Stimulated activated CD8-positive, alpha-beta memory T cell treated with anti-CD3 and anti-CD28 coated beads, Interleukin-7, amount 100 ng/mL, for 4 hours (primary cell): ENCODE results near the gene SELENOO.

Experiments
- DNase-seq, 2 donors: peaks; one replicate each; pipeline ENCODE4 v3.0.0-alpha.2; 2020; ENCODE audit warnings: low read depth in 2 of 2

SELENOO gene

DNA sequence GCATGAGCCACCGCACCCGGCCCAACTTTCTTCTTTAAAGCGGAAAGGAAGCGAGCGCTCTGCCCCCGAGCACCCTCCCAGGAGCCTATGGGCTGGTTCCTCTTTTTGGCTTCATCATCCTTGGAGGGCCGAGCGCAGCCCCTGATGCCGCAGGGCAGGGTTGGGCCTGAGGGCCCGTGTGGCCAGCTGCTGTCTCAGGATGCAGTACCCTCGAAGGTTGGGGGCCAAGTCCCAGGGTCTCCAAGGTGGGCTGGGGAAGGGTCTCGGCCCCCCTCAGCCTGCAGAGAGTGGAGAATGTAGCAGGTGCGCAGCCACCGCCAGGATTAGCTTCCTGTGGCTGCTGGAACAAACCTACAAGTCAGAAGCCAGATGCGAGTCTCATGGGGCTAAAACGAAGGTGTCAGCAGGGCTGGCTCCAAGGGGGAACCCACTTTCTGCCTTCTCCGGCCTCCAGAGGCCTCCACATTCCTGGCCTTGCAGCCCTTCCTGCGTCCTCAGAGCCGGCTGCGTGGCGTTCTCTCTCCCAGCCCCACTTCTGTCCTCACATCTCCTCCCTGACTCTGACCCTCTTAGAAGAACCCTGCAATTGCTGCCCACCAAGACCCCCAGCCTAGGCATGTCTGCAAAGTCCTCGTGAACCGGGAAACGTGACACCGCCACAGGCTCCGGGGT is 27.4 kb upstream of the SELENOO start:
- no peak for DNase-seq

DNA sequence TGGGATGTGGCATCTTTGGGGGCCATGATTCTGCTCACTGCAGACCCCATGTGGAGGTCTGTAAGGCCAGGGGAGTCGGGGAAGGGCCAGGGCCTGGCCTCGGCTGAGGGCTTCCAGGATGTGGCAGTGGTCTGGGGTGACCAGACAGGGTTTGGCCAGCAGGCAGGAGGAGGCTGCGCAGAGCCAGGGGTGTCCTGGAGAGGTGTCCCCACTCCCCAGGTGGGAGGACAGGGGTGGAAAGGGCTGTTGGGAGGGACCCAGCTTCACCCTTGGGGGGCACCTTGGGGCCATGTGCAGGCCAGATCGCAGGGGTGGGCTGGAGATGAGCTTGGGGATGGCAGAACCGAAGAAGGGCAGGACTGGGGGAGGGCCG is 26.8 kb upstream of the SELENOO start:
- no peak for DNase-seq

DNA sequence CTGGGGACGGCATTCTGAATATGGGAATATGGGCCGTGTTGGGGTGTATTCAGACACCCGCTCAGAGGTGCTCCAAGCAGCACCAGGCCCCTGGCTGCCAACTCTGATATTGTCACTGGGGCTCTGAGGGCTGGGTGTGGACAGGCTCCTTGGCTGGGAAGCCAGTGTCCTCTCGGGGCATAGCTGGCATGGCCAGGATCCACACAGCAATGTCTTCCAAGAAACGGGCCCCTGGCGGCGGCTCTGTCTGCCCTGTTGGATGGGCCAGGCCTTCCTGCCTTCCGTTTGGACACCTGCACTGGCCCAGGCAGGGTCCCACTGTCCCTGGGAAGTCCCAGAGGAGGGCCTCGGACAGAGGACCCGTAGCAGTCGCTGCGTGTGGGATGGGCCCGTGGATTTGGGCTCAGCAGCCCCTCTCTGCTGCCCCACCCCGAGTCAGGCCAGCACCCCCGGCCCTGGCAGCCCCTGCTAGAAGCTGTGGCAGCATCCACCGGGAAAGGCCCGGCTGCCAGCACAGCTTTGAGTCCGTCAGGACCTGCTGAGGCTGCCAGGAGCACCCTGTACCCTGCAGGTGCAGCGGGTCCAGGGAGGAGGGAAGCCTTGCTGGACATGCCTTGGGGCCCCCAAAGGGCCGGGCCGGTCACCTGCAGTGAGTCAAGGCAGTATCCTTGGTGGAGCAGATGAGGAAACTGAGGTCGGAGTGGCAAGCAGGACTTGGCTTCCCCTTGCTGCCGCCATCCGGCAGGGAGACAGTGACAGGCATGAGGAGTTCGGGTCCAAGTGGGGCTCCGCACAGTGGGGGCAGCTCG is 26.2 kb upstream of the SELENOO start:
- DNase-seq = no peak

DNA sequence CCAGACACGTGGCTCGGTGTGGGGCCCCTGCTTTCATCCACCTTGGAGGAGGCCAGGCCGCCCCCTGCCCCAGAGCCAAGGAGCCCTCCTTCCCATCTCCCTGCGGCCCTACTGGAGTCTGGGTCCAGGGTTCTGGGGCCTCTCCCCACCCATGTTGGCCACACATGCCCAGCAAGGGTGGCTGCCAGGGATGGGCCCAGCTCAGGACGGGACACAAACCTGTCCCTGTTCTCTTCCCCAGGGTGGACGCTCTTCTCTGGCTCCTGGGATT is 25.7 kb upstream of the SELENOO start:
- no peak for DNase-seq

DNA sequence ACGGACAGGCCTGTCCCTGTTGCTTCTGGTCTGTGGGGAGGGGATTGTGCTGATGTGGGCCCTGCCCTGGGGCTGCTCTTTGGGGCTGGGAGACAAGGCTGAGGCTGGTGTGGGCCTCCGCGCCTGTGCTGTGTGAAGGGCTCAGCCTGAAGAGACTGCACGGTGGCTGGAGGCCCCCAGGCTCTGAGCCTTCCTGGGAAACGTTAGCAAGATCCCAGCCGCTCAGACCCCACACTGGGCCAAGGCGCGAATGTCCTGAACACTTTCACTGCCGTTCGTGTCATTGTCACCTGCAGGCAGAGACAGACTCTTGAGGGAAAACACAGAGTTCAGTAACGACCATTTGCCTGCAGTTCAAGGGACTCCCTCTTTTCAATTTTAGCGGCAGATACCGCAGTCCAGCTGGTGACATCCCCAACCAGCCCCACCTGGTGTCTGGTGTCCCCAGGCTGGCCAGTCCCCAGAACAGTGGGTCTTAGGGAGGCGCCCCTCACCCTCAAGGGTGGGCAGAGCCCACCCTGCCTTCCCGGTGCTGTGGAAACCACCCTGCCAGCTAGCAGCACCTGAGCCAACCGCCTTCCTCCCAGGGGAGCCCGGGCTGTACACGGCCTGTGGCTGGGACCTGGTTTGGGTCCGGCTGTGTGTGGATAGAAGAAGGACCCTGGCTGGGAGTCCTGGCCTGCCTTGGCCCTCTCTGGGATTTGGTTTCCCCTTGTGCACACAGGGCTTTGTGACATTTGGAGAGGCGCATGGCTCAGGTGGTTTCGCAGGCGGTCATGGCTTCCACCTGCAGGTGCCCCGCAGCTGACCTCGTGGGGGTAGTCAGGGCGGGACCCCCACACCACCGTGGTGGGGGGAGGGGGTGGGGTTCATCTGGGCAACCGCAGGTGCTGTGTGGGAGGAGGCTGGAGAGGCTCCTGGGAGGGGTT is 24.6 kb upstream of the SELENOO start:
- no peak for DNase-seq

DNA sequence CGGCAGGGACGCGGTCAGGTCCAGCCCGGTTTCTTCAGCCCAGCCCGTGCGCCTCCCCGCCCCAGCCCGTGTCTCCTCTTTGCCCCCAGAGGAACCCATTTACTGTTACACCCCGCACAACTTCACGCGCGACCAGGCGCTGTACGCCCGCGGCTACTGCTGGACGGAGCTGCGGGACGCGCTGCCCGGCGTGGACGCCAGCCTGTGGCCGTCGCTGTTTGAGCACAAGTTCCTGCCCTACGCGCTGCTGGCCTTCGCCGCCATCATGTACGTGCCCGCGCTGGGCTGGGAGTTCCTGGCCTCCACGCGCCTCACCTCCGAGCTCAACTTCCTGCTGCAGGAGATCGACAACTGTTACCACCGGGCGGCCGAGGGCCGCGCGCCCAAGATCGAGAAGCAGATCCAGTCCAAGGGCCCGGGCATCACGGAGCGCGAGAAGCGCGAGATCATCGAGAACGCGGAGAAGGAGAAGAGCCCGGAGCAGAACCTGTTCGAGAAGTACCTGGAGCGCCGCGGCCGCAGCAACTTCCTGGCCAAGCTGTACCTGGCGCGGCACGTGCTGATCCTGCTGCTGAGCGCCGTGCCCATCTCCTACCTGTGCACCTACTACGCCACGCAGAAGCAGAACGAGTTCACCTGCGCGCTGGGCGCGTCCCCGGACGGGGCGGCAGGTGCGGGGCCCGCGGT is 23.8 kb upstream of the SELENOO start:
- DNase-seq = no peak

DNA sequence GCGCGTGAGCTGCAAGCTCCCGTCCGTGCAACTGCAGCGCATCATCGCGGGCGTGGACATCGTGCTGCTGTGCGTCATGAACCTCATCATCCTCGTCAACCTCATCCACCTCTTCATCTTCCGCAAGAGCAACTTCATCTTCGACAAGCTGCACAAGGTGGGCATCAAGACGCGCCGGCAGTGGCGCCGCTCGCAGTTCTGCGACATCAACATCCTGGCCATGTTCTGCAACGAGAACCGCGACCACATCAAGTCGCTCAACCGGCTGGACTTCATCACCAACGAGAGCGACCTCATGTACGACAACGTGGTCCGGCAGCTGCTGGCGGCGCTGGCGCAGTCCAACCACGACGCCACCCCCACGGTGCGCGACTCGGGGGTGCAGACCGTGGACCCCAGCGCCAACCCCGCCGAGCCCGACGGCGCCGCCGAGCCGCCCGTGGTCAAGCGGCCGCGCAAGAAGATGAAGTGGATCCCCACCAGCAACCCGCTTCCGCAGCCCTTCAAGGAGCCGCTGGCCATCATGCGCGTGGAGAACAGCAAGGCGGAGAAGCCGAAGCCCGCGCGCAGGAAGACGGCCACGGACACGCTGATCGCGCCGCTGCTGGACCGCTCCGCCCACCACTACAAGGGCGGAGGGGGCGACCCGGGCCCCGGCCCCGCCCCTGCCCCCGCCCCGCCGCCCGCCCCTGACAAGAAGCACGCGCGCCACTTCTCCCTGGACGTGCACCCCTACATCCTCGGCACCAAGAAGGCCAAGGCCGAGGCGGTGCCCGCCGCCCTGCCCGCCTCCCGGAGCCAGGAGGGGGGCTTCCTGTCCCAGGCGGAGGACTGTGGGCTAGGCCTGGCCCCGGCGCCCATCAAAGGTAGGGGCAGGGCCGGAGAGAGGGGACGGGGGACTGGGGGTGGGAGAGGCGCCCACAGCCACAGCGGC is 23.0 kb upstream of the SELENOO start:
- DNase-seq = no peak

DNA sequence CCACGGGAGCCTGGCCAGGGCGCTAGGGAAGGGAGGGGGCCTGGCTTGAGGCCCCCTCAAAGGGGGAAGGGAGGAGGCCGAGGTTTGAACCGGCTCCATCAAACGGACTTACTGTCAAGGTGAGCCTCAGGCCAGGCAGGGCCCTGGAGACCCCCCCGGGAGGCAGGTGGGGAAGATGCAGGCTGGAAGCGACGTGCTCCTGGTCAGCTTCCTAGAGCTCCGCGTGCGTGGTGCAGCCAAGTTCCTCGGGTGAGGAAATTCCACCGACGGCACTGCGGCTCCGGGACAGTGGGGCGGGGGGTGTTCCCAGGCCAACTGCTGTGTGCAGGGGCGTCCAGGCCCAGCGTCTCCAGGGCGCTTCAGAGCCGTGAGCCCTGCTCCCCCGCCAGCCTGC is 22.3 kb upstream of the SELENOO start:
- no peak for DNase-seq

DNA sequence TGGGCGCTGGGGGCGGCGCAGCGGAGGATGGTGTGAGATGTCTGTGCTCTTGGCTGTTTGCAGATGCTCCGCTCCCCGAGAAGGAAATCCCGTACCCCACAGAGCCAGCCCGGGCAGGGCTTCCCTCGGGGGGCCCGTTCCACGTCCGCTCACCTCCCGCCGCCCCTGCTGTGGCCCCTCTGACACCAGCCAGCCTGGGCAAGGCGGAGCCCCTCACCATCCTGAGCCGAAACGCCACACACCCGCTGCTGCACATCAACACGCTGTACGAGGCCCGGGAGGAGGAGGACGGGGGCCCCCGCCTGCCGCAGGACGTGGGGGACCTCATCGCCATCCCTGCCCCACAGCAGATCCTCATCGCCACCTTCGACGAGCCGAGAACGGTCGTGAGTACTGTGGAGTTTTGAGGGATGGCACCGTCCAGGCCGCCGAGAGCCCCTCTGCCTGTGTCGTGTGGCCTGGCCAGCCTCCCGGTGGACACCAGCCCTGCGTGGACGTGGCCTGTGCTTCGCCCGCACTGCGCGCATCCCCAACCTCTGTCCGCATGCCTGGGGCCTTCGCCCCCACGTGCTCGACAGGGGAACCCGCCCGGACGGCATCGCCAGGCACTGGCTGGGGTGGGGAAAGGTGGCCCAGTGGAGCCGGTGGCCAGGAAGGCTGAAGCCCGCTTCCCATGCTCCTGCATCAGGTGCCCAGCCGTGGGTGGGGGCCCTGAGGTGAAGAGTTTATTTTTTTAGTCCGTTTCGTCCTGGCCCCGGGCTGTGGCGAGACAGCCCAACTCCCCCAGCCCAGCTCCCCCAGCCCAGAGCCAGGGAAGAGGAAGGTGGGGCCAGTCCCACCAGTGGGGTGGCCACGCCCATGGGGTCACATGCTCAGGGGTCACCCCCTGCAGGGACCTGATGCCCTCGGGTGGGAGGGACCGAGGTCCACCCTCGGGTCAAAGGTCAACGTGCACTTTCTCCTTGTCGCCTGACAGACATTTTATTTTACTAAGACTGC is 21.6 kb upstream of the SELENOO start:
- no peak for DNase-seq

DNA sequence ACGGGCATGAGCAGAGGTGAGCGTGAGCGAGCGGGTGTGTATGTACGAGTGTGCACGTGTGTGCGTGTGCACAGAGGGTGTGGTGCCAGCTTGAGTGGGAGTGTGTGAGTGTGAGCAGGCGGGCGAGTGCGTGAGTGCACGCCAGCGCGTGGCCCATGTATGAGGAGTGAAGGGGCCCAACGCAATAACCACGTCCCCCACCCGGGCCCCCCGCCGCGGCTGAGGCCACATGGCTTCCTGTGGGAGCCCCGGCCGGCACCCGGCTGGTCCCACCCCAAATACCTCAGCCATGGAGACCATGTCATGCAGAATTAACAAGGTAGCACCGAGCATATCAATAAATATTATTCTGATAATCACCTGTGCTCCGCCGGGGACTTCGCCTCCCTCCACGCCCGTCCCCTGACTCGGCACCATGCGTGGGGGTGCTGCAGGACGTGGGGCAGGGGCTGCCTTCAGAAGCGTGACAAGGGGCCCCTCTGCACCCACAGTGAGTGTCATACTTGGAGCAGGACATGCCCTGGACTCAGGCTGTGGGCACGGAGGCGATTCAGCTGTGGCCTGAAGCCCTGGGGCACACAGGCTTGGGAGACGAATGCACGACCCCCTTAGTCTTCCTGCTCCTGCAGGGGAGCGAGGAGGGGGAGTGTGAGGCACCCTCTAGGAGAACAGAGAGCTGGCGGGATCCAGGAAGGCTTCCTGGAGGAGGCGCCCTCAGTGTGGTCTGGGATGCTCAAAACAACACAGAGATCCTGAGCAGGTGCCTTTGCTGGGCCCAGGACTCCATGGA is 20.7 kb upstream of the SELENOO start:
- no peak for DNase-seq

DNA sequence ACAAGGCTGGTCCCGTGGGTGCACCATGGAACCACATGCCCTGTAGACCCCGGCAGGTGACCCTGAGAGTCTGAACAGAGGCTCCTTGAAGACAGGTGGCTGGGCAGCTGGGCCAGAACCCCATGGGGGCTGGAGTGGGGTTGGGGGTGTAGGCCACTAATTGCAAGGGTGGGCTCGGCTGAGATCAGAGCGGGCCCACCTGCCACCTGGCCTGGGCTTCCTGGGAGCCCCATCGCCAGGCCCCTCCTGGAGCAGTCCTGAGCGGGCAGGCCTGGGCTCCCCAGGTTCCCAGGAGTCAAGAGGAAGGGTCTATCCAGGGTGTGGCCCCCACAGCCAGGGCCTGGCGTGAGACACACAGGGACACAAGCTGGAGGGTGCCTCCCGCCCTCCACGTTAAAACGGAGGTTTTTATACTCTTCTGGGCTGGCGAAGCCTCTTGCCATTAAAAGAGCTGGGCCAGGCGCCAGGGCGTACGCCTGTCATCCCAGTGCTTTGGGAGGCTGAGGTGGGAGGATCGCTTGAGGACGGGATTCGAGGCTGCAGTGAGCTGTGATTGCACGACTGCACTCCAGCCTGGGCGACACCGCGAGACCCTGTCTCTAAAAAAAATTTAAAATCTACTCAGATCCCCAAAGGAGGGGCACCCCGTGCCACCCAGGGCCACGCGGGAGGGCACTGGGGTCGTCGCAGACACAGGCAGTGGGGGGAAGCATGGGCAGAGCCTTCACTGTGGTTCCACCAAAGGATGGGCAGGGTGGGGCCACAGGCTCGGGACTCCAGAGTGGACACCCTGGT is 19.9 kb upstream of the SELENOO start:
- DNase-seq = no peak

DNA sequence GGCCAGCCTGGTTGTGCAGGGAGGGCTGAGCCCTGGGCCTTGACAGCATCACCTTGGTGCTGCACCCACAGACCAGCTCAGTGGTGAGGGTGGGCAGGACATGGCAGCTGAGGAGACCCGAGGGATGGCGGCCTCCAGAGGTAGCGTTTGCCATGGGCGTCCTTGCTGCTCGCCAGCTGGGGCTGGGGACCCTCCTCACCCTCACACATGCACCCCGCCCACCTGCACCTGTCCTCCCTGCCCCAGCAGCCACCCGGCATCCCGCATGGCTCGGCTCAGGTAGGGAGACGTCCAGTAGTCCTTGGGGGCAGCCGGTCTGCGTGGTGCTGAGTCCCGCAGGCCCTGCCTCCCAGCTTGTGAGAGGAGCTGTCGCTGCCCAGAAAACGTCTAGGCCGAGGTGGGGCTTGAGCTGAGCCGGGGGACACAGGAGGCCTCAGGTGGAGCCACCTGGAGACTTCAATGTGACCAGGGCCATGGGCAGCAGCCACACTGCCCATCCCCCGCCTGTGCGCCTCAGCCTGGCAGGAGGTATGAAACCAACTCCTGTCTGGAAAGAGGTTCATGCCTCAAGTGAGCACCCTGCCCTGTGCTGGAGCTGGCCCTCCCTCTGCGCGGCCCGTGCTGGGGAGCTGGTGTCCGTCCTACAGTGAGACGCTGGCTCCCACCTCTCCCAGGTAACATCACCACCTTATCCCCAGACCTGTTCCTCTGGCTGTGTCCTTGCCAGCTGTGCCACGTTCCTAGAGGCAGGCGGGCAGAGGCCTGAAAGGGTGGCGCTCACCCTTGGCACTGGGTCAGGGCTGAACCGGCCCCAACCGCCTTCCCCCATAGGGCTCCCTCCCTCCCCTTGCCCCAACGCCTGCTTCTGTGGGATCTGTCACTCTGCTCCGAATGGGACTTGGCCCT is 18.4 kb upstream of the SELENOO start:
- DNase-seq = no peak

DNA sequence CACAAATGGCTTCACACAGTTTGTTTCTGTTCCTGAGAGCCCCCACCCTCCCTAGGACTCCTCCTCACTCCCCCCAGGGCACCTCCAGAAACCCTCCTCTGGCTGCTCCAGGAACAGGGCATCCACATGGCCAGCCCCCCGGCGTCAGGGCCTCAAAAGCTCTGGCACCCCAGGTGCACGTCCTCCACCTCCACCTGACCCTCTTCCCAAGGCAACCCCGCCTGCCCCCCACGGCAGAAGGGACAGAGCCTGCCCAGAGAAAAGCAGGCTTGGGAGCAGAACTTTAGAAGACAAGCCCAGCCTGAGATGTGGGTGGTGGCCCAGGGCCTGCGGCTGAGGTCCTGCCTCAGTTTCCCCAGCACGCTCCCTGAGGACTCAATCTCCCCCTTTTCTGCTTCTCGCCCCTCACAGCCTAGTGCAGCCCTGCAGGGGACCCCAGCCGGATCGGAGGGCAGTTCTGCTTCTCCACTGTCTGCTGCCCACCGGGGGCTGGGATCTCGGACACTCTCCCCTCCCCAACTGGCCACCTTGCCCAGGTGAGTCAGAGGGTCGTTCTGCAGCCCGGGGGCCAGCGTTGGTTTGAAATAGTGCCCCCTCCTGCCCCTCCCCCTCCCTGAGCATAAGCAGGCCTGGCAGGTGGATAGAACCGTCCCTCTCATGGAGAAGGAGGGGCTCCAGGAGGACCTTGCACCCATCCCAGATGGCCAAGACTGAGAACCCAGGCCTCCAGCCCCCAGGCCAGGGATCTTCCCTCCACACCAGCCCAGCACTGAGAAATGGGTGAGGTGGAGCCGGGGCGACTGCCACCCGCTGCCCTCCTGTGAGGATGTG is 17.5 kb upstream of the SELENOO start:
- no peak for DNase-seq

DNA sequence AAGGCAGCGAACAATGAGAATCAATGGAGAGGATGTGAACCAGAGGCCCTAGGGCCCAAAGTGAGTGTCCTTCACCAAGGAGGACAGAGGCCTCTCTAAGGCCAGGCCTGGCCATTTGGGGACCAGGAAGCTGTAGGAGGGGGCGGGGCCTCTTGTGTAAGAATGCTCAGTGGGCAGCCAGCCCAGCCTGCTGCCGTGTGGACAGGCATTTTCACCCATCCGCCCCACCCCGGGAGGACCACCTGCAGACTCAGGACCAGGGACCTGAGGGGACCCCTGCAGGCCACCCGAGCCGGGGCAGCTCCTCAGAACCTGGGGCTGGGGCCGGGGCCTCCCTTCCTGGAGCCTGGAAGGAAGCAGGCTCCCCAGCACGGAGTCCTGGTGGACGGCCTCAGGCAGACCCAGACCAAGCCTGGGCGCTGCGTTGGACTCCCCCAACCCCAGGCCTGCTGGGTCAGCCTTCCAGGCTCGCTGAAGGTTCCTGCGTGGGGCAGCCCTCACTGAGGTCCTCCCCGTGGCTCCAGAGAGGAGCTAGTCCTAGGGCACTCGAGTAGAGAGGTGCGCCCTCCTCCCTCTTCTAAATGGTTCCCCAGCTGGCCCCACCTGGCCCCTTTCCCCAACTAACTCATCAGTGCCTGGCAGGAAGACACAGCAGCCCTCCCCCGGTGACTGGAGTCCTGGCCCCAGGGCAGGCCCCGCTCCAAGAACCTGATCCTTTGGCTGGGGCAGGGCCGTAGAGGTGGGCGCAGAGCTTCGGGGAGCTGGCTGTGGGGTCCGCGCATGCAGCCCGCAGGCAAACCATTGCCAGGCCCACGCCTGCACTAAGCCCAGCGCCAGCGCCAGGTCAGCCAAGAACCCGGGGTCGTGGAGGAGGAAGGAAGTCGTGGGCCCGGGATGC is 16.6 kb upstream of the SELENOO start:
- DNase-seq = no peak

DNA sequence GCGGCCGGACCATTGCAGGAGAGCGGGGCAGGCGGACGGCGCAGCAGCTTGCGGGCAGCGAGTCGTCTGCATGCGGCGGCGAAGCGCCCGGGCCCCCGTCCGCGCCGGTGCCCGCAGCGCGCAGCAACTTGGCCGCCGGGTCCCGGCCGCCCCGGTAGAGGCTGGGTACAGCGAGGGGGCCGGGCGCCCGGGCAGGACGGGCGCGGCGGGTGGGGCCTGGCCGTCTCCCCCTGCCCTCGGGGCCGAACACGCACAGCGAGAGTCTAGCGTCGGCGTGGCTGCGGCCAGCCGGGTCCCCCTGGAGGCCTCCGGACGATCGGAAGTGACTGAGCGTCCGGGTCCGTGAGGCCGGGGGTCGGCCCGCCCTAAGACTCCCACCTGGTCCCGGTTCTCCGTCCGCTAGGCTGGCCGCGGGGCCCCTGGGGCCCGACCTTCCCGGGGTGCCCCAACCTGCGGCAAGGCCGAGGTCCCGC is 15.9 kb upstream of the SELENOO start:
- no peak for DNase-seq
